ENCODE data around the gene FAM193B.
"Not testable (repeated sequence)": the region's sequence is repeated elsewhere in the genome, so short reads cannot be mapped to it uniquely, and the experiment has no call there.

FAM193B gene

DNA sequence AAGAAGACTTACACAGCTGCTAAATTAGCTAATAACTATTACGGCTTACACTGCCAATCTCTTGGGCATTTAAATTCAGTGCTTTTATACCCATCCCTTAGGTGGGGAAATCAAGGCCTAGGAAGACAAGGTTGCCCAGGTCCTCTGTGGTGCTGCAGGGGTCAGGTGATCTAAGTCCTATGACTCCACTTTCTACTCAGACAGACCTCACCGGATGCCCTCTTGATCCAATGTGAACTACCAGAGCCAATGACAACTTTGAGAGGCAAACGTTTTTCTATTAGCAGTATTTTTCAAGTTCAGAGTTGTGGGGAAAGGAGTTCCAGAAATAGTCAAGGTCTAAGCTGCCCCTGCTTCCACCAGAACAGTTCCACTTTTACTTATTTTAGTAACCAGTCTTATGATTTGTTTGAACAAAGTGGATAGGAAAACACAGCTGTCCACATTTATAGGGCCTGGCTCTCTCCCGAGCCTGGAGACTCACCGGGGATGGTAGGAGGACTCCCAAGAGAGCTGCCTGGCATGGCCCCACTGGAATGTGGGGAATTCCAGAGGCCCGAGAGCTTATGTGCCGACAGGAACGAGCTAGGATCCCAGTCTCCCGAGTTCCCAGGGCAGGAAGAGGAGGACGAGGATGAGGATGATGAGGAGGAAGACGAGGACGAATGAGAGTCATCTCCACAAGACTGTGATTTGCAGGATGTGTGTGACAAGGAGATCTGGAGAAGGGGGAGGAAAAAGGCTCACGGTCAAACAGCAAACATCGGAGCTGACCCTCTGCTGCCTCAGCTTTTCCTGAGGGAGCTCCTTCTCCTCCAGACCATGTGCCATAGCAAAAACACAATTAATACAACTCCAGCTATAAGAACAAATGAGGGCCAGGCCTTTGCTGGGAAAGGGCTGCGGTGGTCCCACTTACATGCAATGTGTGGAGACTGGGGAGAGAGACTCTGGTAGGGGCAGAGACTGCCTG is 16.7 kb downstream of the FAM193B start:
- DNase-seq (ENCODE audit: low spot score) = no peak

DNA sequence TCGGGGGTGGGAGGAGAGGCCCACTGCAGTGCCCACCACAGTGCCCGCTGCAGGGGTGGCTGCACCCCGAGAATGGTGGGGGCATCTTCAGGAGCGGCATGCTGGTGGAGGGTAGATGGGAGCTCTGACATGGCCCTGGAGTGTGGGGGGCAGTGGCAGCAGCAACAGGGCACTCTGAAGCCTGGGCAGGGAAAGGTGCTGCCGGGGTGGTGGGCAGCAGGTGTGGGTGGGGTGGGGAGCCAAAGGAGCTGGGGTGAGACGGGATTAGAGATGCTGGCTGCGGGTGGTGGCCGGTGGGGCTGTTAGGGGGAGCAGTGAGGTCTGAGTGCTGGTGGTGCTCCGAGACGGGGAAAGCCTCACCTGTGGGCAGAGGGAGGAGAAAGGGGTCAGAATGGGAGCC is 18.0 kb downstream of the FAM193B start:
- DNase-seq (ENCODE audit: low spot score) = no peak

DNA sequence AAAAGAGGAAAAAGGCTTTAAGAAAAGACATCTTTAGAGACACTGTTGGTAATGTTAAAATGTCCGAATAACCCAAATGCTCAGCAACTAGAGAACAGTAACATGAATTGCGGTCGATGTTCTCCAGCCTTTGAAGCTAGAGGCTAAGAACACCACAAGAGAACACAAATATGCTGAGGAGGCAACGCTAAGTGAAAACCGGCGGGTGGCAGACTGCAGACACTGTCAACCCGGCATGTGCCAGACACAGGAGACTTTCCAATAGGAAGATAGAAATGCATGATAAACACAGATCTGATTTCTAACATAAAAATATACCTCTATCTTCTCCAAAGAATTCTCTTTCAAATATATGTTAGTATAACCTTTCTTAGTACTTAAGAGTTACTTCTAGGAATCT is 19.2 kb downstream of the FAM193B start:
- no peak for DNase-seq (ENCODE audit: low spot score)

DNA sequence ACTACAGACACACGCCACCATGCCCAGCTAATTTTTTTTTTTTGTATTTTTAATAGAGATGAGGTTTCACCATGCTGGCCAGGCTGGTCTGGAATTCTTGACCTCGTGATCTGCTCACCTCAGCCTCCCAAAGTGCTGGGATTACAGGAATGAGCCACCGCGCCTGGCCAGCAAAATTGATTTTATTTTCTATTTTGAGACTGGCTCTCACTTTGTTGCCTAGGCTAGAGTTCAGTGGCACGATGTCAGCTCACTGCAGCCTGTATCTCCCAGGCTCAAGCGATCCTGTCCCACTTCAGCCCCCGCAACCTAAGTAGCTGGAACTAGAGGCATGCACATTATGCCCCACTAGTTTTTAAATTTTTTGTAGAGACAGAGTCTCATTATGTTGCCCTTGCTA is 19.9 kb downstream of the FAM193B start:
- not testable (repeated sequence) for DNase-seq (ENCODE audit: low spot score)

DNA sequence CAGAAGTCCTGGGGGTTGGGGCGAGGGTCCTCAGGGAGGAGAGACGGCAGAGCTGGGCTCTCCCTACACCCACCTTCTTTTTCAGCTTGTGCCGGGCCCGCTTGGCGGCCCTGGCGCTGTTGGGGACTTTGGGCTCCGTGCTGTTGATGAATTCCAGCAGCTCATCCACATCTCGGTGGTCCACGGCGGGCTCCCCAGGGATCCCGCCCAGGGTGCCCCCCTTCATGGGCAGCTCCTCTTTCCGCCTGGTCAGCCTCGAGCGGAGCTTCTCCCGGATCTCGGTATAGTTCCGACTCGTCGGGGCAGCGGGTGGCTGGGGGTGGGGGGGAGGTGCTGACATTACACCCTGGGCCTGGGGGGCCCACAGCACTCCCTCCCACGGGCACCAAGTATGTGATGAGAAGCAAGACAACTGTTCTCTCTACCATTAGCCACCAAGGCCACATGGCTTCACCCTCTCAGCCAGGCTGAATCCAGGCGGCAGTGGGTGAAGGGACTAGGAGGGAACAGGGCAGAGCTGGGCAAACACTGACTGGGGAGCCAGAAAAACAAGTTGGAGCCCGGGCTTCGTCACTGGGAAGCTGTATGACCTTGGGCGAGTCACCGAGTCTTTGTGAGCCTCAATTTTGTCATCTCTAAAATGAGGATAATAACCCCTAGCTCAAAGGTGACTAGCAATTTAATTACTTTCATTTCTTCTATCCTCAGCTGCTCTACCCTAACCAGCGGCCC is 23.0 kb downstream of the FAM193B start:
- DNase-seq (ENCODE audit: low spot score) = no peak

DNA sequence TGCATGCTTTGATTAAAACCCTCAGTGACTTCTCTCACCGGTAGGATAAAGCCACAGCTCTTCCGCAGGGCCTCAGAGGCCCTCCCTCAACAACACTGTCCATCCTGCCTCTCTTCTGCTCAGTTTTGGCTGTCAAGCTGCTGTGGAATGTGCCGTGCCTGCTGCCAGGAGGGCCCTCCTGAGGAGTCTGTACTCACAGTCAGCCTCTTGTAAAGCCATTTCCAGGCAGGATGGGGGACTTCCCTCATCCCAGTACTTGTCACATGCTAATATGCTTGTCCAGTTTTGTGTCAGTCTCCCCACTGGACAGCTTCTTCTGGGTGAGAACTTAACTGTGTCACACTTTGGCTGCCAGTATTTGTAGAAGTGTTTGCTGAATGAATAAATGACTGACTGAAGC is 23.7 kb downstream of the FAM193B start:
- DNase-seq (ENCODE audit: low spot score) = no peak

DNA sequence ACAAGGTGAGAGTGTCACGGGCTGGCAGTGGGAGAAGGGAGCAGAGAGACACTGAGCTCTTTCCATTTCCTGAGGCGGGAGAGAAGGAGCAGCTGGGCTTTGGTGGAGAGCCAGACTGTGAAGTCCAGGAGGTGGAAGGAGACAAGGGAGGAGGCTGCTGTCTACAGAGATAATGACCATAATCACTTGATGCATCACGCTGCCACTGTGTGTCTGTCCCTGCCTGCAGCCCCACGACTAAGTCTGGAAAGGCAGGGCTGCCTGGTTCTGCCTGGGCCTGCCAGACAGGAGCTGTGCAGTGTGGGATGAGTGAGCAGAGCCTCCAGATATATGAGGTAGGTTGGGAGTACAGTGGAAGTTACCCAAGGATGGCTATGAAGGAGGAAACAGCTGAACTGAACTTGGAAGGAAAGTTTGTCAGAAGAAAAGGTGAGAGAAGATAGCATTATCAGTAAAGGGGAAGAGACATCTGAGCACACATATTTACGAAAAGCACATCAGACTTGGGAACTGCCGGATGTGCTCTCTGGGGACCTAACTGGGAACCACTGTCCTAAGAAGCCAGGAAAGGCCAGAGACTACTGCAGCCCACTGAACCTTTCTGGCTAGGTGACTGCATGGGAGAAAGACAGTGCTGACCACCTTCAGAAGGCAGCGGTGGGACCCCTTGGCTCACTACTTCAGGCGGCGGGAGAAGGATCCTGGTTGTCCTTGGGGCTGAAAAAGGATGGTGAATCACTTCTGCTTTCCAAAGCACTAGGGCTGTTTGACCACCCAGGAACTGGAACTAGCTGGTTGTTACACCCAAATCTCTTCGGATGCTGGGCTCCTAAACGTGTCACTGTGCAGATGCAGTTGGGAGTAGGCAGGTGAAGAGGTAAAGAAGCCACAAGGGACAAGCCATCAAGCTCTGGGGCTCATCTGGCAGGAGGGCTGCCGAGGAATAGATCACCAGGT is 24.8 kb downstream of the FAM193B start:
- no peak for DNase-seq (ENCODE audit: low spot score)

DNA sequence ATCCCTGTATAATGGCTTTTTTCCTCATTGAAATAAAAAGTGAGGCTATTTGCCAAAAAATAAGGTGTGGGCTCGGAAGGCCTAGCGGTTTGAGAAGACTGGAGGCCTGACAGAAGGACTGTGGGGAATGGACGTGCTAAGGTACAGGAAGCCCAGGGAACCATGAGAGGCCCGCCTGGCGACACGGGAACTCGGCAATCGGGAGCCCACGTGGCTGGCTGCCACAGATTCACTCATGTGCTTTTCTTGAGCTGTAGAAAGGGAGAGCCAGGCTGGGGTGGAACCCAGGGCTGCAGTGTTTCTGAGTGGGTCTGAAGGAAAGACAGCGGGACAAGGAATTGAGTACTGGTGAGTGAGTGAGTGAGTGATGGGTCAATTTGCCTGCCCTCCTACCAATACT is 25.7 kb downstream of the FAM193B start:
- no peak for DNase-seq (ENCODE audit: low spot score)

DNA sequence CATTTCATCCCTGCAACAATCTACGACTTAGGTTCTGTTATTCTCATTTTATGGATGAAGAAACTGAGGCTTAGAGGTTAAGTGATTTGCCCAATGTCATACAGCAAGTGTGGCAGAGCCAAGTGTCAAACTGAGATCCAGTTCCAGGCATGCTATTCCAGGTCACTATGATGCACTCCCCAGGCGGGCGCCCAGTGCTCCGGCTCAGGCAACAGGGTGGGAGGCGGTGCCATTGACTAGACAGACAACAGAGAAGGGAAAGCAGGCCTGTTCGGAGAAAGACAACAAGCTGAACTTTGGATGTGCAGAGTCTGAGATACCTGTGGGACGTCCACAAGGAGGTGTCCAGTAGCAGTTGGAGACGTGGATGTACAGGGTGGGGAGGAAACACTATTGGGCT is 26.8 kb downstream of the FAM193B start:
- DNase-seq (ENCODE audit: low spot score) = no peak

DNA sequence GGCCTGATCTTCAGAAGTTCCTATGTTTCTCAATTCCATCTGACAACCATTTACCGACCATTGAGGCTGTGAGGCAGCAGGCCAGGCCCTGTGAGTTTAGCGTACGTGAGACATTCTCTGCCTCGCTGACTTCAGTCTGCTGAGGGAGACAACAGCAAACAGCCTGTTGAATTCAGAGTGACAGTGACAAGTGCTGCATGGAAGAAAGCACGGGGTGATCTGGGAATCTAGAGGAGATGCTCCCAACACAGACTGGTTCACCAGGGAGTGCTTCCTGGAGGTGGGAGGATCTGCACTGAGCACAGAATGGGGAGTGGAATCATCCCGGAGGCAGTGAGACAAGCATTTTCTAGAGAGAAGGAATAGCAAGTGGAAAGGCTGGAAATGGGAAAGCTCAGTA is 27.6 kb downstream of the FAM193B start:
- no peak for DNase-seq (ENCODE audit: low spot score)

DNA sequence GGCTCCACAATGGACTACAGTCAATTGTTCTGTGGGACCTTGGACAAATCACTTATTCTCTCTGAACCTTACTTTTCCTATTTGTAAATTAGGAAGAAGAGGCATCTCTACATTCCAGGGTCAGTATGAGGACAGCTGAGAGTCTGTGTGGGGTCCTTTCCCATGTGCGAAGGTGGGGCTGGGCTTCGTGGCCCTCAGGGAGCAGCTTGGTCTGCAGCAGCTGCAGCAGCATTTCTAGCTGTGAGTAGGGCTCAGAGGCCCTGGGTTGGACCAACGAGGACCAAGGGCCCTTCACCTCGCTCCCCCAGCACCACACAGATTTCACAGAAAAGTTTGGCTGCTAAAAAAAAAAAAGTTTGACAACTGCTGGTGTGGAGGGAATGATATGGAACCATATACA is 28.2 kb downstream of the FAM193B start:
- no peak for DNase-seq (ENCODE audit: low spot score)

DNA sequence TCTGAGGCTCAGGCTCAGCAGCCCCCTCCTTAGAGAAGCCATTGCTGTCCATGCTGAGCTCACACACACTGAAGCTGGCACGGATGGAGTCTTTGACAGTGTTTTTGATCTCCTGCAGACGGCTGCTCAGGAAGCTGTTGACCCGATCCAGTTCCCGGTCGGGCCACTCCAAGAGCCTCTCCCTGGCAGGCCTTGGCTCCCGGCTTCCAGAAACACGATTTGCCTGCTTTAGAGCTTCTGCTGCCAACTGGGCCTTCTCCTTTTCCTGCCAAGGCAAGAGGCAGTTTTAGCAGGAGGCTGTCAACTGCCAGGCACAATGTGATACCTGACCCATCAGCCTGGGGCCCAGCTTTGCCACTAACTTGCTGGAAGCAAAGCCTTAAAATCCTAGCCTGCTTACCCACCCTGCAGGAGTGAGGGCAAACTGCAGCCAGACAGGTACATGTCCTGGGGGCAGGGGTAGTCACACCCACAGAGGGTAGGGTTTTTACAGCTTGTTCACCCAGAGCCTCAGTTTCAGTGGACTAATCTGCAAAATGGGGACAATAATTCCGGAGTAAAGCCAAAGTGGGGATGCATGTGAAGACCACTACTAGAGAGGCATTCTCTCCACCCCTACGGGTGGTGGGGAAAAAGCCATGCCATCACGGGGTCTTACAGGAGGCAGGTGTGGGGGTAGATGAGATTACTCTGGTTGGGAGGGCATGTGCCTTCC is 29.3 kb downstream of the FAM193B start:
- no peak for DNase-seq (ENCODE audit: low spot score)

DNA sequence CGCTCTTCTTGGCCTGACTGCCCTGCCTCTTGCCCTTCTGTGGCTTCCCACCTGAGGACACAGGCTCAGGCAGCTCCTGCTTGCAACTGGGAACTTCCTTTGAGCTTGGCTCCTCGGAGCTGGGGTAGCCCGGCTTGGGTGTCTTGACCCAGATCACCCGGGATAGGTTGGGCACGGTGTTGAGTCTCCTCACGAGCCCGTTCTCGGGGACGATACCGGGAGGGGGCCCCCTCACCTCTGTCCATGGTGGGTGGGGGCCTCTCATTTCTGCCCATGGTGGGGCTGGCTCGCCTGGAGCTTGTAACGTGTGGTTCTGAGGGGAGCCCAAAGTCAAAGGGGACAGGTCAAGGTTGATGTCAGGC is 29.8 kb downstream of the FAM193B start:
- no peak for DNase-seq (ENCODE audit: low spot score)

DNA sequence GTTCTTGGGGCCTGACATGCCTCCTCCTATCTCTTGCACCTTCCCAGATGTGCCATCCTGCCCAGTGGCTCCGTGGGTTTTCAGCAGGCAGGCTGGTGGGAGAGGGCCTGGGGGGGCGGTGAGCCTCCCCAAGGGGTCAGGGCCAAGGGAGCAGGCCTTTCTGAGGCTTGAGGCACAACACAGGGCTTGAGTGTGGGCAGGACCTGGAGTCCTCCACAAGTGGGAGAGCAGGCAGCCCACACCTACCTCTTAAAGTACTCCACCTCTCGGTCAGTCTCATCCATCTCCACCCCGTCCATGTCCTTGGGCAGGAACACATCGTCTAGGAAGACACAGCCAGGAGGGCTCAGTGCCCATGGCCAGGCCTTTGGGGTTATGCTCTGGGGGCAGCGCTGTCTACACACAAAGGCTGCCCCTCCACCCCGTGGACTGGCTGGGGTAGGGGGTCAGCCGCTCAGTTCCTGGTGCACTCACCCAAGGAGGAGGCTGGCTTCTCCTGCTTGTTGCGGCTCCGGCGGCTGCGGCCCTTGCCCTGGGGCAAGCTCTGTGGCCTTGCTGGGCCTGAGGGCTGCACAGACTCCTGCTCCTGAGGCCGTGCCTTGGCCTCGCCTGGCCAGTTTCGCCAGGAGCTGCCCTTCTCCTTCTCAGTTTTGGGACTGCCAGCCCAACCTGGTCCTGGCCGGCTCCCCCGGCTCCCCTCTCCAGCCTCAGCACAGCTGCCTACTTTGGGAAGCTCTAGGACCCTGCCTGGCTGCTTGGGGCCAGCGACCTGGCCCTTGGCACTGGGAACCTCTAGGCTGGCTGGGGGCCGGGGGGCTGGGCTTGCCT is 30.4 kb downstream of the FAM193B start:
- no peak for DNase-seq (ENCODE audit: low spot score)

DNA sequence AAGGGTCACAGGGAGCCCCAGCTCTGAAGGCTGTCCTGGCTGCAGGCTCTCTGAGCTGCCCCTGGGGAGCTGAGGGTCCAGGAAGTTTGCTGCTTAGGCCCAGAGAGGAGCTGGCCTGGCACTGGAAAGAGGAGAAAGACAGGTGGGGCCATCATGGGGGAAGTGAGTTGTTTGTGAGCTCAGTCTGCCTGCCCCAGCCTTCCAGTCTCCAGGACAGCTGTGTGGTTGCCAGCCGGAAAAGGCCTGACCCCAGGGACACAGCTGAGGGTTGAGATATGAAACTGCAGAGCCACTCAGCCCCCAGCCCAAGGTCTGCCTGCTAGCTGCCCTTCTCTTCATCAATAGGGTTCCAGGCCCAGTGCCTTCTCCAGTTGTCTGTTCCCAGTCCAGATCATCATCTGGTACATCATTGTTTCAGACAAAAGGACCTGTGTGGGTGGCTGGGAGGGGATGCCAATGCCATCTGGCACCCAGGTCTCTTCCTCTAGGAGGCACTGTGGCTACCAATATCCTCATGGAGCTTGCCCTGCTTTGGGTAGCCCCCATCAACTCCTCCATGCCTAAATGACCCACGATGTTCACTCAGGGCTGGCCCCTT is 33.3 kb downstream of the FAM193B start:
- DNase-seq (ENCODE audit: low spot score) = no peak

DNA sequence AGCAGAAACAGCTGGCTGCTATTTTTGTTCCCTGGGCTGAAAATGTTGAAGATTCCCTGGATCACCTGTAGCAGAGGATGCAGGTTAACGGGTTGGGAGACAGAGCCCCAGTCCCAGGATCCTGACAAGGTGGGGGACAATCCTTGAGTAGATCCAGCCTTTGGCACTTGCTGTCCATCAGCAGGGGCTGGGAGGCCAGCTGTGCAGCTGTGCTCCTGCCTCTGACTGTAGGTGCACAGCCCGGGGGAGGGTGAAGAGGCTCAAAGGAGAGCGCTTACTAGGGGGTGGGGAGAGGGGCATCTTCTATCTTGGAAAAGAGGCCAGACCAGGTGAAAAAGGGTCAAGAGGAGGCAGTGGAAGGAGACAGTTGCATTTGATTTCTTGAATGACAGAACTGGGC is 34.1 kb downstream of the FAM193B start:
- no peak for DNase-seq (ENCODE audit: low spot score)

DNA sequence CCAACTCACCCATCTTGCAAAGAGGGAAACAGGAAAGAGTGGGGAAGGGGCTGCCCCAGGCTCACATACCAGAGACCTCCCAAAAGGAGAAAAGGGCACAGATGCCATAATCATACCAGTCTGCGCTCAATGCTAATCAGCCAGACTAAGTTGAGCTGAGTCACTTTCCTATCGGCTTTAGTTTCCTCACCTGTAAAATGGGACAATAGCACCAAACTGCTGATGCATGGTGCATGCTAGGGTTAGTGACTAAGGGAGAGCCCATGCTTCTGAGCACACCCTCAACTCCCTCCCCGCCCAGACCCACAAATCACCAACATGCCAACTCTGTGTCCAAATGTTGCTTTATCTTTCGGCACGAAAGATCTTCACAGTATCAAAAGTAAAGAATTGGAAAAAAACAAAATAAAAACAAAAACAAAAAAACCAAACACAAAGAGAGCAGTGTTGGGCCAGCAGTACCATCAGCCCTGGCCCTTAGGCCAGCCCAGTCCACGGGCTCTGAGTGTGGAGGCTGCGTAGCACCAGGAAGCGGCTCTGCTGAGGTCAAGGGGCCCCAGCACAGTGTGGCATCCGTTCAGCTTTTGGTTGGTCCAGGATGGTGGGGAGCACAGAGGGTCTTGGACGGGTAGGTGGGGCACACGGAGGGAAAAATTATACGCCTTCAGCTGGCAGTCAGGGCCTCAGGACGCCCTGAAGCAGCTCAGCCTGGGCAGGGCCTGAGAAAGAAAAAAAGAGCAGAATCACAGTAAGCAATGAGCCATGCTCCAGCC is 34.7 kb downstream of the FAM193B start:
- DNase-seq (ENCODE audit: low spot score) = no peak

DNA sequence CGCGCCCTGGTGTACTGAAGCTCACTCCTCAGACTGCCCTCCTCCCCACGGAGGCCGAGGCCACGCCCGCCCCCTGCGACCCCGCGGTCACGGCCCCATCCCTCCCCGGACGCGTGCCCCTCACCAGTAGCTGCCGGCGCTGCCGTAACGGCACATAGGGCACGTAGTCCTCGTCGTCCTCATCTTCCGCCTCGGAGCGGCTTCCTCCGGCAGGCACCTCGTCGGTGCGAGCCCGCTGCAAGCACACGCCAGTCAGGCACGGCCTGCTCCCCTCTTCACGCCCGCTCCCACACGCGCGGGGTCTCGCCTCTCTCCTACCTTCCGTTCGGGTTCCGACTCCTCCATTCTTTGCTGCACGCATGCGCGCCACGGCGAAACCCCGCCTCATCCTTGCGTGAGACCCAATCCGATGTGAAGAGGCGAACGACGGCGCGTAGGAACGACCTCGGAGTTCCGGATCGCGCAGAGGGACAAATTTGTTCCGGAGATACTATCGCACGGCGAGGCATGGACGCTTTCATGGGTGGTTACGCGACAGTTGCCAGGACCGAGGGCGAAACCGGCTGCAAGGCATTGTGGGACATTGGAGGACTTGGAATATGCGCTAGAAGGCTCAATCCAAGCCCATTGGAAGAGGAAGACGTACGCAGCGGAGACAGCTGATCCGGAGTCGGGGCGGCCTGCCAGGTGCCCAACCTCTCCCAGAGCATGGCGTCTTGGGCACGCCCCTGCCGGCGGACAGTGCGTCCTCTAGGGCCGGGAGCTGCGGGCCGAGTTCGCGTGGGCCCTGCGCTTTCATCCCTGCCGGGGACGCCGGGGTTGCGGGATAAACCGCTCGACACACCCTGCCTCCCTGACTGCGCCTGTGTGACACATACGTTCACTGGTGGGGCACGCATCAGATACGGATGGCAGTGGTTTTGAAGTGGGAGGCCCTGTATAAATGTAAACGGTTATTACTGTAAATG is 37.5 kb downstream of the FAM193B start, which contains the start of gene DDX41:
Gene DDX41, minus strand, starts transcription at position 361 of the 968 bp plus-strand sequence. Its CDS starts 16 bp downstream, at position 345.
- DNase-seq (ENCODE audit: low spot score) = peak; percentile 97
